ENCODE data around the gene FRMD4B.

FRMD4B gene

DNA sequence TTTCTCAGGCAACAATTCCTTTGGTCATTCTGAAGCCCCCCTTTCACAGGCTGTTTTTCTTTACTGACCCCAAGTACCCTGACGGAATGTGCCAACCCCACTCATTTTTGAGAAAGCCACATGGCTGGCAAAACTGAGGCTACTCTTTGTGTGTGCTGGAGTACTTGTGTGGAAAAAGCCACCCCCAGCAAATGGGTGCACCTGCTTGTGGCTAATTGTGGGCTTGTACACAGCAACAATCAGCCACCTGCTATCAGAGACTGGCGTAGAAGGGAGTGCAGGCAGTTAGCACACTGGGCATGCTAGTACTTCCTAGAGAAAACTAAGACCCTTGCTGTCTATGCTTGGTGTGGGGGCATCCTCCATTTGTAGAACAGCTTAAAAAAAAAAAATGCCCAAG lies 153.4 kb downstream of the FRMD4B start:
- TF ChIP-seq, protein P1, sequence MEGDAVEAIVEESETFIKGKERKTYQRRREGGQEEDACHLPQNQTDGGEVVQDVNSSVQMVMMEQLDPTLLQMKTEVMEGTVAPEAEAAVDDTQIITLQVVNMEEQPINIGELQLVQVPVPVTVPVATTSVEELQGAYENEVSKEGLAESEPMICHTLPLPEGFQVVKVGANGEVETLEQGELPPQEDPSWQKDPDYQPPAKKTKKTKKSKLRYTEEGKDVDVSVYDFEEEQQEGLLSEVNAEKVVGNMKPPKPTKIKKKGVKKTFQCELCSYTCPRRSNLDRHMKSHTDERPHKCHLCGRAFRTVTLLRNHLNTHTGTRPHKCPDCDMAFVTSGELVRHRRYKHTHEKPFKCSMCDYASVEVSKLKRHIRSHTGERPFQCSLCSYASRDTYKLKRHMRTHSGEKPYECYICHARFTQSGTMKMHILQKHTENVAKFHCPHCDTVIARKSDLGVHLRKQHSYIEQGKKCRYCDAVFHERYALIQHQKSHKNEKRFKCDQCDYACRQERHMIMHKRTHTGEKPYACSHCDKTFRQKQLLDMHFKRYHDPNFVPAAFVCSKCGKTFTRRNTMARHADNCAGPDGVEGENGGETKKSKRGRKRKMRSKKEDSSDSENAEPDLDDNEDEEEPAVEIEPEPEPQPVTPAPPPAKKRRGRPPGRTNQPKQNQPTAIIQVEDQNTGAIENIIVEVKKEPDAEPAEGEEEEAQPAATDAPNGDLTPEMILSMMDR (IDR thresholded peaks at IDR 0.05), result no peak
- Histone ChIP-seq H3K9me3 (no peaks in the 10 kb centered on the region), H3K4me3 (no peak overlapping the region), H3K27me3 (no peaks in the 10 kb centered on the region), H3K36me3 (no peaks in the 10 kb centered on the region), H3K4me1 (peaks cover 0 to 13% (median 0%) of the 10 kb centered on the region in 4 donors), H3K27ac (no peak overlapping the region)
- intact Hi-C loops (cut with DNase I; ENCODE audit: low total_unique reads), result no loop called here
- DNase-seq, result no peak

DNA sequence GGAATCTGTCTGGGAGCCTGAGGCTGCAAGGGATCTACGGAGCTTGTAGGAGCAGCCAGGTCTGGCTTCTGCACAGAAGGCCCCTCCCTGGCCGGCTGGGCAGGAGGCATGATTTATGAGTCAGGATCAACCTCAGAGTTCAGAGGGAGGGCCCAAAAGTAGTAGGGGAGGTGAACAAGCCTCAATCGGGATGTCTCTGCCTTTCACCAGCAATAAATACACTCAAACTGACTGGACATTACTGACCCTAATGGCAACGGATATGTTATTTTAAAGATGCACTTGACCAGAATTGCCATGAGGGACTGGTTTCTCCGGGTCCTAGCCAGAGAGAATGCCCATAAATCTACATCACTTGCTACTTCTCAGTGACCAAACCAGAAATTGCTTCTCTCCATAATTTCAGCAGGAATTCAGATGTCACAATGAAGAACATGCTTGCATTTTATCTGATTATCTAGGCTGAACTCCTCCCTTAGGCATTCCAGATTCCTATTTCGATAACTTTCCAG lies 153.9 kb downstream of the FRMD4B start:
- Histone ChIP-seq H3K36me3 (no peaks in the 10 kb centered on the region), H3K27ac (no peak overlapping the region), H3K9me3 (no peaks in the 10 kb centered on the region), H3K4me1 (peaks cover 0 to 9% (median 0%) of the 10 kb centered on the region in 4 donors), H3K4me3 (no peak overlapping the region), H3K27me3 (no peaks in the 10 kb centered on the region)
- intact Hi-C loops (cut with DNase I; ENCODE audit: low total_unique reads), result no loop called here
- TF ChIP-seq, protein P1 (IDR thresholded peaks at IDR 0.05), result no peak
- DNase-seq, result no peak

DNA sequence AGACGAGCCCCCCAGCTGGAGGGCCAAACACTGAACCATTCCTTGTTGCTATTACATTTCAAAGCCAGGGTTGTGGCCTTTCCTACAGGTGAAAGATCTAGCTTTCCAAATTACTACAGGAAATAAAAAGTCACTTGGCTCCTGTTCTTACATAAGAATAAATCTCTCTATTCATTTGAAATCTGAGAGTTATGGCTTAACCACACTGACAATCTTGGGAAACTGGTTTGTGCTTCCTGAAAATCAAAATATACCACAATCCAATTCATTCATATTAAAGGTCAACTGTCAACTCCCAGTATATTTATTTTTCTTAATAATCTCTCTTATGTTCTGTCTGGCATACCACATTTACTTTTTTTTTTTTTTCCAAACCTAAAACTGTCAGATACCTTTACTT lies 159.8 kb downstream of the FRMD4B start:
- Histone ChIP-seq H3K4me1 (no peaks in the 10 kb centered on the region), H3K9me3 (no peaks in the 10 kb centered on the region), H3K4me3 (no peak overlapping the region), H3K27ac (no peak overlapping the region), H3K27me3 (no peaks in the 10 kb centered on the region), H3K36me3 (peaks cover 0 to 9% (median 0%) of the 10 kb centered on the region in 3 donors)
- TF ChIP-seq, protein P1 (IDR thresholded peaks at IDR 0.05), result no peak
- intact Hi-C loops (cut with DNase I; ENCODE audit: low total_unique reads), result no loop called here
- no peak for DNase-seq

DNA sequence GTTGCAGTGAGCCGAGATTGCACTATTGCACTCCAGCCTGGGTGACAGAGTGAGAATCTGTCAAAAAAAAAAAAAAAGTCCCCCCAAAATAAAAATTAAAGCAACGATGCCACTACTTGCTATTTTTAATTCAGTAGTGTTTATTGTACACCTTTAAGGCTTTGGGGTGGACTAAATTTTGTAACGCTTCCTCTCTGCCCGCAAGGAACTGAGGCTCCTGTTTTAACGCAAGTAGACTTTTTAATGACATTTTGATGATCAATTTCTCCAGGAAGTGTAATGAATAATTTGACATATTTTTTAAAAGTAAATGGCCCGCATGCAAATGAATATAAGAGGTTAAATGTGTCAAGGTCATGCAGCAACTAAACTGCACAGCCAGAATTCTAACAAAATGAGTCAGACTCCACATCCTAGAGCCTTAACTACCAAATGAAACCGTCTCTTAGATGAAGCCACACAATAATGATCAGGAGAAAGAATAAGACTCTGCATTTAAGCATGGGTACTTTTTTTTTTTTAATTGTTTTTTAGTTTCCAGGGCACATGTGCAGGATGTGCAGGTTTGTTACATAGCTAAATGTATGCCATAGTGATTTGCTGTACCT lies 166.7 kb downstream of the FRMD4B start:
- peaks cover 0 to 6% (median 5%) of the 10 kb centered on the region in 3 donors for H3K36me3 ChIP-seq
- H3K27me3 ChIP-seq, result no peaks in the 10 kb centered on the region
- TF ChIP-seq, protein P1 (IDR thresholded peaks at IDR 0.05), result no peak
- DNase-seq, result no peak
- intact Hi-C loops (cut with DNase I; ENCODE audit: low total_unique reads), result no loop called here
- H3K4me1 ChIP-seq, result no peaks in the 10 kb centered on the region
- H3K27ac ChIP-seq, result no peak overlapping the region
- no peaks in the 10 kb centered on the region for H3K9me3 ChIP-seq
- no peak overlapping the region for H3K4me3 ChIP-seq

DNA sequence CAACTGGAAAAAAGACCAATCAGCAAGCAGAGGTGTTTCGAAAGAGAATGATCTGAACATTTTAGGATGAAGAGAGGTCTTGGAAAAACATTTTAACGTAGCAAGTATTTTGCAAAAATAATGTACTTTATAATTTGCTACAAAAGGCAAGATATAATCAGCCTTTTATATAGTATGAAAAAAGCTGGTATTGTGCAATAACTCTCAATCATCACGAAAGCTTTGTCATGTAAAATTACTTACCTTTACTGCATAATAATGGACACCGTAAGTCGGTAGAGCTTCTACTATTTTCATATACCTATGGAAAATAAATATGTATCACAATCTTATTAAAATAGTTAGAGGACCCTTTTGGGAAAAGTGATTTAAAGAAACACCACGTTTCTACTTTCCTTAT lies 167.8 kb downstream of the FRMD4B start:
- no peak for DNase-seq
- H3K36me3 ChIP-seq, result peaks cover 0 to 8% (median 1%) of the 10 kb centered on the region in 3 donors
- intact Hi-C loops (cut with DNase I; ENCODE audit: low total_unique reads), result no loop called here

More for the DNA sequence above, 167.8 kb downstream of the FRMD4B start:
- Histone ChIP-seq H3K4me1 (no peaks in the 10 kb centered on the region), H3K9me3 (no peaks in the 10 kb centered on the region), H3K27ac (no peak overlapping the region), H3K27me3 (no peaks in the 10 kb centered on the region), H3K4me3 (no peak overlapping the region)
- TF ChIP-seq, protein P1 (IDR thresholded peaks at IDR 0.05), result no peak
